Hematopoietic multipotent progenitor cell treated with erythropoietin and hydrocortisone succinate and interleukin-3 and kit ligand, for 15 days (in vitro differentiated cells): Measurements from ENCODE around the gene DCAF11.

ENCODE experiments used
- DNase-seq: peaks from one replicate; pipeline ENCODE4 v3.0.0-alpha.2; 2015; ENCODE audit warnings: low spot score

Gene DCAF11

GRCh38 chr14:24114532-24115421 lies at the start of gene DCAF11, which contains the start of gene NRL:
Gene DCAF11, plus strand, starts transcription at chr14:24114777. Its CDS starts 818 bp downstream, at chr14:24115595.
Gene NRL, minus strand, starts transcription at chr14:24114949. Its CDS starts 32,101 bp downstream, at chr14:24082848.
- peak; percentile 100 for DNase-seq

GRCh38 chr14:24064856-24065255 lies 49.7 kb upstream of the DCAF11 start:
- no peak for DNase-seq

- DNase-seq: no peak
Measured at GRCh38 chr14:24065408-24065807, 49.2 kb upstream of the DCAF11 start.

- no peak for DNase-seq
Measured at GRCh38 chr14:24066496-24067132, 48.0 kb upstream of the DCAF11 start.

GRCh38 chr14:24067133-24068082 lies 47.2 kb upstream of the DCAF11 start:
- DNase-seq: no peak

- no peak for DNase-seq
Measured at GRCh38 chr14:24068711-24069410, 45.7 kb upstream of the DCAF11 start.

GRCh38 chr14:24069411-24069735 lies 45.2 kb upstream of the DCAF11 start:
- DNase-seq: no peak

- no peak for DNase-seq
Measured at GRCh38 chr14:24070285-24071143, 44.1 kb upstream of the DCAF11 start.

GRCh38 chr14:24071144-24071697 lies 43.4 kb upstream of the DCAF11 start, which contains the start of gene CPNE6:
Gene CPNE6, plus strand, starts transcription at chr14:24071562. Its CDS starts 1,375 bp downstream, at chr14:24072937.
- DNase-seq: no peak

GRCh38 chr14:24071836-24072430 lies 42.6 kb upstream of the DCAF11 start:
- no peak for DNase-seq

- no peak for DNase-seq
Measured at GRCh38 chr14:24072436-24072835, 42.1 kb upstream of the DCAF11 start.

GRCh38 chr14:24072881-24073877 lies 41.4 kb upstream of the DCAF11 start:
- DNase-seq: no peak

GRCh38 chr14:24074625-24075484 lies 39.7 kb upstream of the DCAF11 start:
- DNase-seq: no peak

GRCh38 chr14:24075485-24076301 lies 38.9 kb upstream of the DCAF11 start:
- DNase-seq: no peak

- DNase-seq: no peak
Measured at GRCh38 chr14:24076302-24076601, 38.3 kb upstream of the DCAF11 start.

- DNase-seq: no peak
Measured at GRCh38 chr14:24077086-24077485, 37.5 kb upstream of the DCAF11 start.

- DNase-seq: no peak
Measured at GRCh38 chr14:24078146-24078545, 36.4 kb upstream of the DCAF11 start.
